ENCODE measurements around the gene FECH.

GRCh38 chr18:57547260-57547659 lies 39.2 kb downstream of the FECH start:
- no peak for TF ChIP-seq POLR2A (IDR thresholded peaks at IDR 0.05)
- no peak for TF ChIP-seq CTCF (IDR thresholded peaks at IDR 0.05 in 4 of 5, conservative IDR thresholded peaks at IDR 0.05 in 1 of 5)

Data from gastrocnemius medialis (tissue), 4 donors.